ENCODE measurements around the gene SAPCD2. TPM values are rescaled to one million over a fixed set of nuclear protein-coding genes. Genes with fewer than 3 reads are reported as not detected.
A peak's percentile ranks its signal among the peaks of the same experiment; 100 is the strongest.
"Not testable (repeated sequence)": the region's sequence is repeated elsewhere in the genome, so short reads cannot be mapped to it uniquely, and the experiment has no call there.

Gene SAPCD2
- total and polyA plus RNA-seq, 9 donors = 0.10 to 0.62 (median 0.31) TPM; not detected in 2

DNA sequence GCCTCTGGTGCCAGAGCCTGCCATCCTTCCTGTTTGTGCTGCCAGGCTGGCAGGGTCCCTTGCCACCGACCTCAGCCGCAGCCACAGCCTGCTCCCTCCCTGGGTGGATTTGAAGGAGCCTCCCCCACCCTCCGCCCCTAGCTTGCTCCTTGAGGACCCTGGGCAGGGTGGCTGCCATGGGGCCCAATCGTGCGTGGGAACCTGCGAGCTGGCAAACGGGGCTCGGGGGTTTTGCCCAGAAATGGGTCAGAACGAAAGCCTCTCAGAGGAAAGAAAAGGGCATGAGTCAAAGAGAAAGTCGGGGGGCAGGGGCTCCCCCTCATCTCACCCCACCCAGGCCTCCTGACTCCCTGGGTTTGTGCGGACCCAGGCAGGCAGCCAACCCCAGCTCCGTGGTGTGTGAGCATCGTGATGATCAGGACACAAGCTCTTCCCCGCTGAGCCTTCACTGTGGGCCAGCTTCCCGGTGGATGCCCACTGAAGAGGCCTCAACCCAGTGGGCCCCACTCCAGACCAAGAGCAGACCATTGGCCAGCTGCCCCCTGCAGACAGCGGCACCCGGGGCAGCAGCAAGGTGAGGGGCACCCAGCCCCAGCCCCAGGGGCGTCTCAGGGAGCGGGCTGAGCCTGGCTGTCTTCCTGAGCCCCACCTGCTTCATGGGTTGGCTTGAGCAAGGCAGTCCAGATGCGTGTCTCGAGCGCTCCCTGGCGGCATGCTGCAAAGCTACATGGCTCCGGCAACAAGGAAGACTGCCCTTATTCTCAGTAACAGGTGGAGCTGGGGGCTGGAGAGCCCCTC, 35.4 kb downstream of the SAPCD2 start:
- Histone ChIP-seq H3K4me3 (no peak overlapping the region), H3K27me3 (no peaks in the 10 kb centered on the region), H3K27ac (no peak overlapping the region), H3K9me3 (no peaks in the 10 kb centered on the region), H3K4me1 (ENCODE audit: insufficient read depth) (peaks cover 1% of the 10 kb centered on the region), H3K36me3 (no peaks in the 10 kb centered on the region)
- intact Hi-C loops (cut with DNase I) = loop anchor here (2.0 to 5.0 kb wide), 5 partner anchors 83 to 248 kb away; partner anchors contain the start of genes LCN12 (in 1 of the 4) and PHPT1 (in 1 of the 4)
- DNase-seq = peak; percentile 75 to 87 (median 86)
- TF ChIP-seq EP300 (IDR thresholded peaks at IDR 0.05) = no peak
- TF ChIP-seq POLR2A (IDR thresholded peaks at IDR 0.05) = peak; percentile 16
- TF ChIP-seq, protein P1, sequence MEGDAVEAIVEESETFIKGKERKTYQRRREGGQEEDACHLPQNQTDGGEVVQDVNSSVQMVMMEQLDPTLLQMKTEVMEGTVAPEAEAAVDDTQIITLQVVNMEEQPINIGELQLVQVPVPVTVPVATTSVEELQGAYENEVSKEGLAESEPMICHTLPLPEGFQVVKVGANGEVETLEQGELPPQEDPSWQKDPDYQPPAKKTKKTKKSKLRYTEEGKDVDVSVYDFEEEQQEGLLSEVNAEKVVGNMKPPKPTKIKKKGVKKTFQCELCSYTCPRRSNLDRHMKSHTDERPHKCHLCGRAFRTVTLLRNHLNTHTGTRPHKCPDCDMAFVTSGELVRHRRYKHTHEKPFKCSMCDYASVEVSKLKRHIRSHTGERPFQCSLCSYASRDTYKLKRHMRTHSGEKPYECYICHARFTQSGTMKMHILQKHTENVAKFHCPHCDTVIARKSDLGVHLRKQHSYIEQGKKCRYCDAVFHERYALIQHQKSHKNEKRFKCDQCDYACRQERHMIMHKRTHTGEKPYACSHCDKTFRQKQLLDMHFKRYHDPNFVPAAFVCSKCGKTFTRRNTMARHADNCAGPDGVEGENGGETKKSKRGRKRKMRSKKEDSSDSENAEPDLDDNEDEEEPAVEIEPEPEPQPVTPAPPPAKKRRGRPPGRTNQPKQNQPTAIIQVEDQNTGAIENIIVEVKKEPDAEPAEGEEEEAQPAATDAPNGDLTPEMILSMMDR (IDR thresholded peaks at IDR 0.05) = peak; percentile 90 to 91 (median 90)
- WGBS, 3 donors = 12 to 18% (median 16%) methylated on average over 22 to 24 of the region's 24 CpGs

- TF ChIP-seq EP300 (IDR thresholded peaks at IDR 0.05) (no peak), POLR2A (IDR thresholded peaks at IDR 0.05) (no peak)
- TF ChIP-seq, protein P1 (IDR thresholded peaks at IDR 0.05) = no peak
- no peaks in the 10 kb centered on the region for H3K9me3 ChIP-seq
- intact Hi-C loops (cut with DNase I) = loop anchor here (2.0 to 5.0 kb wide), 5 partner anchors 82 to 247 kb away; partner anchors contain the start of genes LCN12 (in 1 of the 4) and PHPT1 (in 1 of the 4)
- no peak overlapping the region for H3K27ac ChIP-seq
- no peak overlapping the region for H3K4me3 ChIP-seq
- no peaks in the 10 kb centered on the region for H3K27me3 ChIP-seq
- 40 to 52% (median 49%) methylated on average over 14 to 15 of the region's 15 CpGs for WGBS, 3 donors
- no peak for DNase-seq
- no peaks in the 10 kb centered on the region for H3K36me3 ChIP-seq
- H3K4me1 ChIP-seq (ENCODE audit: insufficient read depth) = peaks cover 1% of the 10 kb centered on the region
These were observed 36.2 kb downstream of the SAPCD2 start for GRCh38 chr9:137034039-137034708.

DNA sequence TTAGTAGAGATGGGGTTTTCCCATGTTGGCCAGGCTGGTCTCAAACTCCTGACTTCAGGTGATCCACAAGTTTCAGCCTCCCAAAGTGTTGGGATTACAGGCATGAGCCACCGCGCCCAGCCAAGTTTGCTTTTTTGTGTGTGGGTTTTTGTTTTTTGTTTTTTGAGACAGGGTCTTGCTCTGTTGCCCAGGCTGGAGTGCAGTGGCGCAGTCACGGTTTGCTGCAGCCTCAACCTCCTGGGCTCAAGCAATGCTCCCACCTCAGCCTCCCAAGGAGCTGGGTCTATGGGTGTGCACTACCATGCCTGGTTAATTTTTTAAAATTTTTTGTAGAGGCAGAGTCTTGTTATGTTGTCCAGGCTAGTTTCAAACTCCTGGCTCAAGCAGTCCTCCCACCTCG, 36.9 kb downstream of the SAPCD2 start:
- not testable (repeated sequence) for H3K4me1 ChIP-seq (ENCODE audit: insufficient read depth); H3K9me3 ChIP-seq; H3K36me3 ChIP-seq; H3K4me3 ChIP-seq; H3K27ac ChIP-seq; DNase-seq; H3K27me3 ChIP-seq
- intact Hi-C loops (cut with DNase I) = loop anchor here in 2 of 4 donors (5.0 kb wide), 3 partner anchors 81 to 246 kb away; partner anchors contain the start of genes LCN12 (in 1 of the 2) and PHPT1 (in 1 of the 2)
- 89 to 91% (median 90%) methylated on average over 5 of the region's 5 CpGs for WGBS, 3 donors

- Histone ChIP-seq H3K4me3 (no peak overlapping the region), H3K27ac (no peak overlapping the region), H3K4me1 (ENCODE audit: insufficient read depth) (peaks cover 4% of the 10 kb centered on the region), H3K9me3 (no peaks in the 10 kb centered on the region), H3K36me3 (no peaks in the 10 kb centered on the region), H3K27me3 (no peaks in the 10 kb centered on the region)
- TF ChIP-seq, protein P1 (IDR thresholded peaks at IDR 0.05) = no peak
- TF ChIP-seq EP300 (IDR thresholded peaks at IDR 0.05) (no peak), POLR2A (IDR thresholded peaks at IDR 0.05) (no peak)
- WGBS, 3 donors = 85 to 89% (median 86%) methylated on average over 10 of the region's 10 CpGs
- no peak for DNase-seq
- intact Hi-C loops (cut with DNase I) = loop anchor here in 2 of 4 donors (5.0 kb wide), 3 partner anchors 81 to 246 kb away; partner anchors contain the start of genes LCN12 (in 1 of the 2) and PHPT1 (in 1 of the 2)
These were observed 37.5 kb downstream of the SAPCD2 start for GRCh38 chr9:137032858-137033257.

All from ovary (tissue), 9 donors.